Endothelial cell of umbilical vein (primary cell): ENCODE measurements around the gene SH3RF1. TPM values are rescaled to one million over a fixed set of nuclear protein-coding genes. Genes with fewer than 3 reads are reported as not detected.

Experiments used
- BruUV-seq: library from RNA; stranded (reverse); fragments of 400-500 nt; replicated peaks from 2 replicates; lab custom pipeline; 2021; lab: Mats Ljungman, UMichigan
- CTCF ChIA-PET: fragments of 300-600, 350-600 bp; sonication (Branson Sonifier 250); formaldehyde crosslinking; loops from one replicate; lab custom pipeline; 2021; ENCODE audit warnings: antibody characterized with exemption, inconsistent platforms; lab: Charles Lee
- POLR2A ChIA-PET: fragments of 300-600, 350-600 bp; sonication (Branson Sonifier 250); formaldehyde crosslinking; loops from one replicate; lab custom pipeline; 2021; ENCODE audit warnings: antibody characterized with exemption, inconsistent platforms; lab: Charles Lee
- DNase-seq: peaks from one replicate; pipeline ENCODE4 v3.0.0-alpha.2; 2011; ENCODE audit warnings: low read depth, low spot score
- FAIRE-seq: peaks from 2 replicates; lab custom pipeline; 2011; peaks lifted over from hg19 to GRCh38; lab: Jason Lieb, UNC
- H2AFZ ChIP-seq: 2 replicates; pipeline ENCODE4 v1.6.0; 2012; ENCODE audit warnings: low read depth, low read length, control low read depth, inconsistent platforms
- H3K27ac ChIP-seq: 2 replicates; pipeline ENCODE4 v1.5.1; 2011; ENCODE audit warnings: low read depth, mild to moderate bottlenecking, control low read depth, low read length, moderate library complexity; ENCODE audit not compliant: insufficient read depth
- H3K27me3 ChIP-seq, 2 experiments: 2 replicates each; pipeline versions ENCODE4 v1.6.0 to v1.6.1; 2011; ENCODE audit warnings: low read length in 2 of 2, mixed read lengths in 1 of 2; ENCODE audit not compliant: control insufficient read depth in 2 of 2, insufficient read depth in 2 of 2
- H3K36me3 ChIP-seq, 2 experiments: 2 replicates in 1 of 2; 3 replicates in 1 of 2; pipeline ENCODE4 v1.5.1; 2011; ENCODE audit warnings: low read length in 2 of 2, mild to moderate bottlenecking in 1 of 2, moderate library complexity in 1 of 2; ENCODE audit not compliant: control insufficient read depth in 2 of 2, insufficient read depth in 2 of 2; ENCODE audit errors: extremely low read depth in 1 of 2
- H3K4me1 ChIP-seq: 3 replicates; pipeline ENCODE4 v1.5.1; 2011; ENCODE audit warnings: mild to moderate bottlenecking, low read length; ENCODE audit not compliant: control insufficient read depth, insufficient read depth; ENCODE audit errors: extremely low read depth
- H3K4me2 ChIP-seq: 2 replicates; pipeline ENCODE4 v1.6.1; 2011; ENCODE audit warnings: low read length, control low read depth, mixed read lengths; ENCODE audit not compliant: insufficient read depth
- H3K4me3 ChIP-seq, 3 experiments: fragments of 200-600 bp in 1 of 3; sonication (generic), shearing (Covaris generic) in 1 of 3; replicated peaks in 1 of 3; 2 replicates each; pipeline ENCODE4 v1.5.1; 2011 to 2016; ENCODE audit warnings: control low read depth in 3 of 3, low read length in 3 of 3, mild to moderate bottlenecking in 2 of 3, inconsistent platforms in 1 of 3, low read depth in 1 of 3, moderate library complexity in 1 of 3; ENCODE audit not compliant: insufficient read depth in 1 of 3
- H3K79me2 ChIP-seq: 2 replicates; pipeline ENCODE4 v1.6.0; 2012; ENCODE audit warnings: low read length, inconsistent platforms; ENCODE audit not compliant: control insufficient read depth, insufficient read depth
- H3K9ac ChIP-seq: replicated peaks from 2 replicates; pipeline ENCODE3; 2011; ENCODE audit warnings: low read length, control low read depth; ENCODE audit not compliant: insufficient read depth; ENCODE audit errors: extremely low read depth
- H3K9me1 ChIP-seq: replicated peaks from 3 replicates; pipeline ENCODE4 v1.6.0; 2011; ENCODE audit warnings: mild to moderate bottlenecking, low read length; ENCODE audit not compliant: control insufficient read depth, insufficient read depth; ENCODE audit errors: extremely low read depth
- H3K9me3 ChIP-seq: replicated peaks from 2 replicates; pipeline ENCODE4 v1.5.1; 2012; ENCODE audit warnings: low read length, inconsistent platforms; ENCODE audit not compliant: control insufficient read depth, insufficient read depth
- H4K20me1 ChIP-seq: replicated peaks from 2 replicates; pipeline ENCODE3; 2011; ENCODE audit warnings: mild to moderate bottlenecking, low read length; ENCODE audit not compliant: control insufficient read depth, insufficient read depth; ENCODE audit errors: extremely low read depth
- CTCF ChIP-seq, 2 donors: IDR thresholded peaks; 1 replicate in 1 of 2; 2 replicates in 1 of 2; pipeline ENCODE4 v1.5.1; 2011; ENCODE audit warnings: low read length in 2 of 2, mild to moderate bottlenecking in 2 of 2, moderate library complexity in 2 of 2, control low read depth in 1 of 2, inconsistent platforms in 1 of 2, low read depth in 1 of 2; ENCODE audit not compliant: insufficient read depth in 1 of 2; ENCODE audit errors: extremely low read depth in 1 of 2
- EZH2 ChIP-seq: IDR thresholded peaks from 2 replicates; pipeline ENCODE4 v1.6.1; 2012; ENCODE audit warnings: borderline replicate concordance, low read depth, mild to moderate bottlenecking, moderate library complexity, low read length, inconsistent platforms; ENCODE audit not compliant: severe bottlenecking
- FOS ChIP-seq: IDR thresholded peaks from 2 replicates; pipeline ENCODE4 v1.6.1; 2011; ENCODE audit warnings: mild to moderate bottlenecking, low read length, moderate library complexity, borderline replicate concordance; ENCODE audit not compliant: insufficient read depth
- GATA2 ChIP-seq: IDR thresholded peaks from 2 replicates; pipeline ENCODE4 v1.7.0; 2011; ENCODE audit warnings: low read depth, mild to moderate bottlenecking, moderate library complexity, mixed read lengths, low read length; ENCODE audit not compliant: insufficient read length, insufficient read depth
- JUN ChIP-seq: IDR thresholded peaks from 2 replicates; pipeline ENCODE4 v1.6.1; 2011; ENCODE audit warnings: borderline replicate concordance, low read depth; ENCODE audit not compliant: insufficient read length, insufficient read depth
- MAX ChIP-seq: IDR thresholded peaks from 2 replicates; pipeline ENCODE4 v1.6.1; 2011; ENCODE audit not compliant: insufficient read depth, insufficient read length
- MYC ChIP-seq: IDR thresholded peaks from one replicate; pipeline ENCODE4 v1.6.1; 2011; ENCODE audit warnings: mild to moderate bottlenecking, low read depth, low read length
- POLR2A ChIP-seq: IDR thresholded peaks from 2 replicates; pipeline ENCODE4 v1.6.1; 2012; ENCODE audit warnings: low read depth, mild to moderate bottlenecking, control low read depth, low read length
- POLR2AphosphoS5 ChIP-seq: IDR thresholded peaks from 2 replicates; pipeline ENCODE4 v1.6.1; 2012; ENCODE audit warnings: low read depth, mild to moderate bottlenecking, control low read depth, low read length, moderate library complexity; ENCODE audit not compliant: insufficient read depth
- dilution Hi-C: fragments of 300-500 bp; cut with MboI; formaldehyde crosslinking; loops from one replicate; pipeline ENCODE4 v1.15.0; 2019; ENCODE audit warnings: low sequenced_read_pairs; ENCODE audit not compliant: extremely low pct_ligation_motif_present
- intact Hi-C: fragments of 100-400 bp; cut with micrococcal nuclease; formaldehyde crosslinking; loops from one replicate; pipeline ENCODE4 v1.10.0; 2022
- polyA plus RNA-seq, 4 experiments: library from polyadenylated mRNA; depleted of rRNA in 3 of 4; stranded (reverse) in 3 of 4; unstranded in 1 of 4; fragments of >200 nt; gene quantifications; 2 replicates each; pipeline versions ENCODE4 v1.2.1 to v1.2.3, GENCODE V29; 2011 to 2012; ENCODE audit warnings: missing spikeins in 1 of 4
- total RNA-seq: library from RNA; stranded (reverse); gene quantifications from 2 replicates; pipeline ENCODE4 v1.2.3, GENCODE V29; 2021

Gene SH3RF1
- total and polyA plus RNA-seq, 2 donors (not counting 3 experiments of a cell fraction or from before 2014, with no cell fraction given): 16.2 to 24.9 TPM

GRCh38 chr4:169064296-169064695 lies 206.5 kb downstream of the SH3RF1 start:
- BruUV-seq: no TSS peak
- Histone ChIP-seq H2AFZ (no peak overlapping the region), H3K9ac (no peak overlapping the region), H3K4me3 (no peak overlapping the region), H3K27me3 (no peaks in the 10 kb centered on the region), H3K4me1 (peaks cover 14% of the 10 kb centered on the region), H3K4me2 (no peak overlapping the region), H3K9me1 (no peaks in the 10 kb centered on the region), H3K79me2 (no peaks in the 10 kb centered on the region), H3K9me3 (no peaks in the 10 kb centered on the region), H4K20me1 (no peaks in the 10 kb centered on the region), H3K27ac (no peak overlapping the region), H3K36me3 (no peaks in the 10 kb centered on the region)
- intact Hi-C loops (no loop called here), dilution Hi-C loops (no loop called here)
- FAIRE-seq (no peak), DNase-seq (no peak)
- POLR2A ChIA-PET: no interaction called here
- CTCF ChIA-PET: interaction anchor here (1.0 to 1.3 kb wide), 2 partner anchors 14 to 20 kb away, joined by 5 to 7 read pairs; no protein-coding TSS in a partner anchor
- TF ChIP-seq FOS (no peak), POLR2A (no peak), POLR2AphosphoS5 (no peak), CTCF (IDR thresholded peaks at IDR 0.05; ENCODE audit: extremely low read depth in 1 of 2, insufficient read depth in 1 of 2, low read depth in 1 of 2, low read length in 2 of 2) (no peak), MAX (no peak), EZH2 (no peak), GATA2 (no peak), JUN (no peak), MYC (no peak)
